HG02623 (cell line): ENCODE results near the gene ARL15.

ENCODE experiments used
- ATAC-seq: cut with Tn5 transposase; IDR thresholded peaks from one replicate; pipeline ENCODE4 v1.9.1; 2021; ENCODE audit warnings: moderate library complexity; ENCODE audit not compliant: unreplicated experiment

ARL15 gene

GRCh38 chr5:53950621-53951020 lies 359.8 kb downstream of the ARL15 start:
- ATAC-seq, result no peak

GRCh38 chr5:53948598-53948997 lies 361.8 kb downstream of the ARL15 start:
- no peak for ATAC-seq

- no peak for ATAC-seq
Measured at GRCh38 chr5:53946405-53947100, 363.8 kb downstream of the ARL15 start.

GRCh38 chr5:53944981-53945380 lies 365.4 kb downstream of the ARL15 start:
- ATAC-seq, result no peak

GRCh38 chr5:53943938-53944337 lies 366.4 kb downstream of the ARL15 start:
- ATAC-seq, result no peak

GRCh38 chr5:53942724-53943123 lies 367.6 kb downstream of the ARL15 start:
- no peak for ATAC-seq

DNA sequence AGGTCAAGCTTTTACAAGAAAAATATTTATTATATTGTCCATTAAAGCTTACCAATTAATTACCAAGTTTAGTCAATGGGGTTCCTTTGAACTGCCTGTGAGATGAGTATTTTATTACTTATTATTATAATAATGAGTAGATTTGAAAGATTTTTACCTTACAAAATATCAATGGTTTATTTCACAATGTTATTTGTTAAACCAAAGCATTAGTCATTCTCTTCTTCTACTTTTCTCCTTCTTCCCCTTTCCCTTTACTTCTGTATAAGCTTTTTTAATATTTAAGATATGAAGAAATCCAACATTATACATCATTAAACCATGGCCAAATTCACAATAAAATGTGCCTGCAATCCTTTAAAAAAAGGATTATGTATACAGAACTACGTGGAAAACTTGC lies 369.5 kb downstream of the ARL15 start:
- no peak for ATAC-seq

GRCh38 chr5:53937467-53937866 lies 372.9 kb downstream of the ARL15 start:
- ATAC-seq, result no peak

DNA sequence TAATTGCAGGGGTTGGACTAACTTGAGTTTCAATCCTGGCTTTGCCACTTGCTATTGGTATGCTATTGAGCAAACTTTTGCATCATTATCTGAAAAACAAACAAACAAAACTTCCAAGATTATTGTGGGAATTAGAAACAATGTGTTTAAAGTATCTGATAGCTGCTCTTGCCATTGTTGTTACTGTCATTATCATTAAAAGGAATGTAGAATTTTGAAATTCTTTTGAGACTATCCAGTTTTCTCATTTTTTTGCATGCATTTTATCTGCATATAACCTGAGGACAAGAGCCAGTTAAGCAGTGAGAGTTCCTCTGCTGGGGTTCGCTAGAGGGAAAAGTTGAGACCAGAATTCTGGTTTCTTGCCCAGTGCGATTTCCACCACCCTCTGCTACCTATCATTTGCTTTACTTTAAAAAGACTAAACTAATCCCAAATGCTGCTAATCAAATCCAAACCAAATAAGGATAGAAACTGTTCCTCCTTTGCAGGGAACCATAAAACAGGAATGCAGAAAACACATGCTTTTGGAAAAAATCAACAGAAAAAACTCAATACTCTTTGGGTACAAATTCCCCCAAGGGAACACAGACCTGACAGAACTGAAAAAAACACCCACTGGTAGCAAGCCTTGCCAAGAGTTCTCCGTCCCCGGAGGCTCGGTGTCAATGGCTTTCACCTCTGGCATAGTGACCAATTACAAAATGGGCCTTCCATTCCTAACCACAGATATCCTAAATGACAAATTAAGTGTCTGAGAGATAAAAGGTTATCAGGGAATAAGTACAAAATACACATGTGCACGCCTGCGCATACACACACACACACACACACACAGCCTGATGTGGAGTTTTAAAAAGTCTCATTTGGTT lies 373.7 kb downstream of the ARL15 start:
- ATAC-seq, result no peak

GRCh38 chr5:53934151-53934820 lies 376.1 kb downstream of the ARL15 start:
- ATAC-seq, result no peak

DNA sequence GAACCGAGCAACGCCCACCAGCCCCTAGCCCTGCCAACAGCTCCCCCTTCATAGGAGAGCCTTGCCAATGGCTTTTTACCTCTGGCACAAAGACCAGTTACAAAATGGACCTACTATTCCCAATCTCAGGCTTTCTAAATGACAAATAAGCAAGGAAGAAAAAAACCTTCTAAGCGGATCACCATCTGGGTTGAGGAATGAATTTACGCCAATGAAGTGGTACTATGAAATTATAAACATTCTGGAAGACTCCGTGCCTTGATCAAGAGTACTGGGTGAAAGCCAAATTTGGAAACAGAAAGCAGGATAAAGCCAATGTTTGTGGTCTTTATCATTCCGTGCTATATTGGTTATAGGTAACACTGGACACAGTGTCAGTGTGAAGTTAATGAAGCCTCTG lies 378.0 kb downstream of the ARL15 start:
- ATAC-seq, result no peak

GRCh38 chr5:53930457-53930856 lies 379.9 kb downstream of the ARL15 start:
- ATAC-seq, result no peak

DNA sequence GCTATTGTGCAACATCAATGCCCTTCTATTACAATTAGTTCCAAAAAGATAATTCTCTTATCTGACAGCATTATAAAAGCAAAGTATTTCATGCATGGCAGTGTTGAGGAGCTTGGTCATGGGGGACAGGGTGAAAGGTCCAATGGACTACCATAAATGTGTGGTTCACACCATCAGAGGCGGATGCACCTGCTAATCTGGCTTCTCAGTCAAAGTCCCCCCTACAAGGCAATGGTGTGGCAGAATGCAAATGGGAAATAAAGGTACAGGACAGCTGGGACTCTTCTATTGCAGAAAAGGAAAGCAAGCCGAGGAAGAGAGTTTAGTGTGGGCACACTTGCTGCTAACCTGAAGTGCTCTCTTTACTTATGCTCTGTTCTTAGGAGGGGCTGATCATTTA lies 380.8 kb downstream of the ARL15 start:
- ATAC-seq, result no peak

DNA sequence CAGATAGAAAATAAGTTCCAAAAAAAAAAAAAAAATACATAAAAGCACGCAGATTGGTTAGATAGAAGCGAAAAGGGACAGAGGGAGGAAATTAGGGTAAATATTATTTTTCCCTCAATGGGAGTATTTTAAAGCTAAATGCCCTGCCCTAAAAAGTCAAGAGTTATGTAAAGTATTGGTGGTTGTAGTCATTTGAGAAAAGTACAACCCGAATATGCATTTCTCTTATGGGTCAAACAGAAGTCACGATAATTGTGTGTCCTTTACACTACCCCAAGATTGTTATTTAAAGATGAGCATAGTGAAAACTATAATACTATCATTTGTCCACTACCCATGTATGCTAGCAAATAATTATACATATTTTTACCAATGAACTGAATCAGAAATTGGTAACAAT lies 381.2 kb downstream of the ARL15 start:
- no peak for ATAC-seq

DNA sequence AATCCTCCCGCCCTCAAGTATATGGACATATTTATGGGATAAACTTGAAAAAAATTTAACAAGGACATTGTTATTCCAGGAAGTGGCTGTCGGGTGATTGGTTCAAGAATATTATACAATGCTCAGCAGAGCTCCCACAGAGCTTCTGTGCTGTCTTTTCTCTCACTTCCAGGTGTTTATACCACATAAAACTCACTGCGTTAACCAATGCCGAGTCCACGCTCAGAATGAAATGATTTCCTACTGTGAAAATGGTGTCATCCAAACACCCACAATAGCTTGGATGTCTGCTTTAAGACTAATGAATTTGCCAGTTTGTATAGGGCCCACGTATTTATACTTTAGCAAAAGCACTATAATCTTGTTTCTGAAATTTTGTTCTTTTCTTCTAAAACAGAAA lies 381.7 kb downstream of the ARL15 start:
- ATAC-seq, result no peak

- no peak for ATAC-seq
Measured at GRCh38 chr5:53927668-53928247, 382.6 kb downstream of the ARL15 start.

DNA sequence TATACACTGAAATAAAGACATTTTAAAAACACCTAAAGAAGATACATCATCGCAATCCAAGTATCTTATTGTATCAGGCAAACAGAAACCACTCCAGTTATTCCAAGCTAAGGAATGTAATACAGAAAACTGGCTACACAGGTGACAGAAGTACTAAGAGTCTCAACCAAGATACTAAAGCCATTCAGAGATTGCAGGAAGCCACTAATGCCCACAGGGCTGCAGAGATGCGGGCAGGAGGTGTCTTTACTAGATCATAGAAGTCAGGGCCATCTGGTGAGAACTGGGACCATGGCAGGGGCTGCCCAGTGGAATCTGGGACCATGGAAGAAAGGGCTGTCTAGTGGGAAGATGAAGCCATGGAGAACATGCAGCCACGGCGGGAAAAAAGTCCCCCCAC lies 384.3 kb downstream of the ARL15 start:
- no peak for ATAC-seq

DNA sequence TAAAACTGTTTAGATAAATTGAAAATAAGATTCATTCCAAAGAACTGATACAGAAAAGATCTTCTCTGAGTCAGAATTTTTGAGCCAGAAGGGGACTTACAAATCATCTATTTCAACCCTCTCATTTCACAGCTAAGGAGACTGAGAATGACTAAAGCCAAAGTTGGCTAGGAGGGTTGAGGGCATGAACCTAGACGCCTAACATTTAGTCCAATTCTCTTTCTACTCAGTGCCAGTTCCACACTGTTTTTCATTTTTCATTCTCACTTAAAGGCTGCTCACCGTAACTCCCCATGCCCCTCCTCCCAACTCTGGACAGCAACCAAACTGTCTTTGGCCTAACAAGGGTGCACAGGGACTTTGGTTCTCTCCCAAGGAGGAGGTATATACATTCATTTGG lies 386.0 kb downstream of the ARL15 start:
- ATAC-seq, result no peak

DNA sequence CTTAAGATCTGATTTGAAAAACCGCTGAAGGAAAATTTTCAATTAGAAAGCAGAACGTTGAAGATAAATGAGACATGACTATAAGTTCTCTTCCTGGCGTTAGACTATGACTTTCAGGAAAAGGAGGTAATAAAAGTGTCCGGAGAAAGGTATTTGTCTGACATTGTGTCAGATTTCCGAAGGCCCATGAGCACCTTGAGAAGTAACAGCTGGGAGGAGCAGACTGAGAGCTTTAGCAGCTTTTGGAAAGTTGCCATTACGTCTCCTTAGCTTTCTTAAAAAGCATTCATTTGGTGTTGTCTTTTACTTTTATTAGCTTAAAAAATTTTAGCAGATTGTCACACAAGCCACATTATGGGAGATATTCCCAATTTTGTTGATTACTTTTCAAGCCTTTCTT lies 386.4 kb downstream of the ARL15 start:
- ATAC-seq, result no peak

- no peak for ATAC-seq
Measured at GRCh38 chr5:53922508-53923498, 387.6 kb downstream of the ARL15 start.
